HG02981 (cell line): ENCODE measurements around the gene METTL26.

ENCODE experiments used
- ATAC-seq: cut with Tn5 transposase; IDR thresholded peaks from one replicate; pipeline ENCODE4 v1.9.1; 2021; ENCODE audit warnings: mild to moderate bottlenecking, moderate library complexity; ENCODE audit not compliant: unreplicated experiment

METTL26 gene

DNA sequence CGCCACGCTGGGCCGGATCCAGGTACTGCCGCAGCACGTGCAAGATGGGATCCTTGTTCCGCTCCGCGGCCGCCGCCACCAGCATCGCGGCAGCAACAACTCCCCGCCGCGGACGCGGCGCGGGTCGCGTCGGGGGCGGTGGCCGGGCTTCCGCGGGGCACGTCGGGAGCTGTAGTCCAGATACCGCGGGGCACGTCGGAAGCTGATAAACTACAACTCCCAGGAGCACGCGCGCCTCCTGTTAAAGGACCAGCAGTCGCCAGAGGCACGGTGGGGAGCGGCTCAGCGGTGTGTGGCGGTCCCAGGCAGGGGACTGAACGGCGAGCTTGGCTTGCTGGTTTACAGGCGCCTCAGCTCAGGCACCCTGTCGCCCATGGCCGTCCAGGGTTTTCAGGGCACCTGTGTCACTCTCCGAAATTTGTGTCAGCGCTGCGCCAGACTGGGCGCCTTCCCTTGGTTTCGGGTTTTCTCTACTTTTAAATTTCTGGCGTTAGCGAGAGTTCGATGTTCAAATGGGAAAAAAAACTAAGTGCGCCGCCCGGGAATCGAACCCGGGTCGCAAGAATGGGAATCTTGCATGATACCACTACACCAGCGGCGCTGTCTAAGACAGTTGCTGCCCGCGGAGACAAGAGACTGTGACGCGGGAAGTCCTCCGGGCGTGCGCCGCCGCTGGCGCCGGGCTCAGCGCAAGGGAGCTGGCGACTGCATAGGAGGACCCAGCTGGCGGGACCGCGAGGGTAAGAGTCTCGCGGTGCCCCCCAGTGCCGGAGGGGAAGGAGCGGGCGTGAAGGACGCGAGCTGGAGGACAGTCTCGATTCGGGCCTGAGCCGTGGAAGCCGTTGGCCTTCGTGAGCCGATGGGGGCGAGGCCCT is at the start of gene METTL26:
Gene METTL26, minus strand, starts transcription at position 100 of the 875 bp plus-strand sequence. Its CDS starts 15 bp downstream, at position 85.
- ATAC-seq: peak; percentile 72

DNA sequence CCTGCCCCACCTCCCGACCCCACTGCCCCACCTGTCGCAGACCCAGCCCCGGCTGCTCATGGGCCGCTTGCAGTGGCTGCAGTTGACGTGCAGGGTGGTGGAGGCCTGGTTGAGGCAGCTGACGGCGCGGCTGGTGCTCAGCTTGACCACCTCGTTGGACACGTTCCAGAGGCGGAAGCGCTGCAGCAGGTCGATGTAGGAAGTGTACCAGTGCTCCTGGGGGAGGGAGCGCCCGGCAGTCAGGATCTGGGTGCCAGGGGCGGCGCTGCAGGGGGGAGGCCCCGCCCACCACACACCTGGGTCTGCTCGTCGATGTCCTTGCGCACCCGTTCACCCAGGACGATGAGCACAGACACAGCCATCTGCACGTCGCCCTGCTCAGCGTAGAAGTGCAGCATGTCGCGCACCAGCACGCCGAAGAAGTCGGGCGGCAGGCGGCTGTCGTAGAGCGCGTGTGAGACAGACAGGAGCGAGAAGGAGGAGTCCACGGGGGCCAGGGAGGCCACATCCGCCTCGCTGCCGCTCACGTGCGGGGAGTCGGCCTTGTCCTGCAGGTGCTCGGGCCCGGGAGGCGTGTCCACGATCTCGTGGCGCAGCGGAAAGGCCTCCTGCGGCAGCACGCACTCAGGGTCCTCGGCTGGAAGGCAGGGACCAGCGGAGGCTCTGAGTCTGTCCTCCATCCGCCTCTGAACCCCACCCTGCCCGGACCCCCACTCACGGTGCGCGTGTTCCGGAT is 49.0 kb upstream of the METTL26 start:
- no peak for ATAC-seq

DNA sequence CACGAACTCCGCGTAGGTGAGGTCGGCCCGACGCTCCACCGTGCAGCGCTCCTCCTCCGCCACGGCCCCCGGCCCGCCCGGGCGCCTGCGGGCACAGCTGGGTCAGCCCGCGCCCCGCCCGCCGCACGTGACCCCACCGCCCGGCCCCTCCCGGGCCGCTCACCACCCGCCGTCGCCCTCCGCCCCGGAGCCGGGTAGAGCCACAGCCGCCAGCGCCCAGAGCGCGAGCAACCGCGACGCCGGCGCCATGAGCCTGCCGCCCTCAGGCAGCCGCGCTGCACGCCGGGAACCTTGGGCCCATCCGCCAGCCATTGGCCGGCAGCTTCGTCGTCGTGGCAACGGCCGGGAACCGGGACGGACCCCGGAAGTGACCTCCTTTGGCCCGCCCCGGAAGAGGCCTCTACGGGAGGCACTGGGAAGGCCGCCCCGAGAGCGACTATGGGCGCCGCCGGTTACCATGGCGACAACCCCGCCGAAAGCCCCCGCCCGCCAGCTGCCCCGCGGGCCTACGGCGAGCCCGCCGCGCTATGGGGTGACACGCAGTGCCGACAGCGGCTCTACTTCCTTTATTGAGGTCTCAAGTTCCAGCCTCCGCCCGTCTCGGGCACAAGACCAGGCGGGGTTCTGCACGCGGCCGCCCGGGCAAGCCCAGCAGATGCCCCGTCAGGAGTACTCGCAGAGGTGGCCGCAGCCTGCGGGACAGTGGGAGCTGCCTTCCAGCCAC is 48.1 kb upstream of the METTL26 start, which contains the start of gene JMJD8:
Gene JMJD8, minus strand, starts transcription at position 264 of the 724 bp plus-strand sequence. Its CDS starts 15 bp downstream, at position 249.
- peak; percentile 60 for ATAC-seq

DNA sequence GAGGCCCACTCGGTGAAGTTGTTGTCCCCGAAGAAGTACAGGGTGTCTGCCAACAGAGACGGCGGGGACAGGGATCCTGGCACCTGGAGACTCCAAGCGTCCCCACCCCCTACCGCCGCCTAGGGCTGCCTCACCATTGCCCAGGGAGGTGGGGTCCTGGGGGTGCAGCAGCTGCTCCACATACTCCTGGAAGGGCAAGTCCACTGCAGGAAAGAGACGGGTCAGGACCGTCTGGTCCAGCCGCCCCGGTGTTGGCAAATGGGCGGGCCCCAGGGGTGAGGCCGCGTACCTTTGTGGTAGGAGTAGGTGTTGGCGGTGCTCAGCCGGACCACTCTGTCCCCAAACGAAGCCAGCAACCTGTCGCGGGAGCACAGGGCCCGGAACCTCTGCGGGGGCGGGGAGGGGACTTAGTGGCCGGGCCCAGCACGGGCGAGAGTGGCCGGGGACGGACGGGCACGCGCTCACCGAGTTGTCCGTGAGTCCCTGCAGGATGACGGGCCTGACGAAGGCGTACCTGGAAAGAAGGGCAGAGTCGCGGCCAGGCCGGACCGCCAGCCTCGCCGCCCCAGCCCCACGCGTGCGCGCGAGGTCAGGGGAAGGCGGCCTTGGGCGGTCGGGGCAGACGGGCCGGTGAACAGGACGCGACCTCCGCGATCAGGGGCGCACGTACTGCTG is 47.4 kb upstream of the METTL26 start:
- ATAC-seq: no peak

DNA sequence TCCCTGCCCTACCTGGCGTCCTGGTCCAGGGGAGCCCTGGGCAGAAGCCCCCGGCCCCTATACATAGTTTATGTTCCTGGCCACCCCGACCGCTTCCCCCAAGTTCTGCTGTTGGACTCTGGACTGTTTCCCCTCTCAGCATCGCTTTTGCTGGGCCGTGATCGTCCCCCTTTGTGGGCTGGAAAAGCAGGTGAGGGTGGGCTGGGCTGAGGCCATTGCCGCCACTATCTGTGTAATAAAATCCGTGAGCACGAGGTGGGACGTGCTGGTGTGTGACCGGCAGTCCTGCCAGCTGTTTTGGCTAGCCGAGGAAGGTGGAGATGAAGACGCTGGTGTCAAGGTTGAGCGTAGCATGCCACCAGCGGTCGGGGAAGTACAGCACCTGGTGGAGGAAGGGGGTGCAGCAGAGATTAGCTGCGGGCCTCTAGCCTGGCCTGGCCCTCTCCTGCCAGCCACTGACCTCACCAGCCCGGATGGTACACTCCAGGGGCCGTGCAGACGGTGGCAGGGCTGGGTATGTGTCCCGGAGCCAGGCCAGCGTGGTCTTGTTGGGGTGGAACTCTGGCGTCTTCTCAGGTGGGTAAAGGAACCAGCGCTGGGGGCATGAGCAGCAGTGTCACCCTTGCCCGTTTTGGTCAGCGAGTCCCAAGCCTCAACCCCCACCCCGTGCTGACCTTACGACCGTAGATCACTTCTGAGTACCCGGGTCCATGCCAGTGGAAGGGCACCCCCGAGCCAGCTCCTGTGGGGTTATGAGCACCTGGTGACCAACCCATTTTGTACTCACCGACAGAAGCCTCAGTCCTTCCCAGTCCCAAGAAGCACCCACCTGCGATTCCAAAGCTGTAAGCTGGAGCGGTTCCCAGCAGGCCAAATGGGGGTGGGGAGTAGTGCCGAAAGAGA is 46.6 kb upstream of the METTL26 start:
- no peak for ATAC-seq

DNA sequence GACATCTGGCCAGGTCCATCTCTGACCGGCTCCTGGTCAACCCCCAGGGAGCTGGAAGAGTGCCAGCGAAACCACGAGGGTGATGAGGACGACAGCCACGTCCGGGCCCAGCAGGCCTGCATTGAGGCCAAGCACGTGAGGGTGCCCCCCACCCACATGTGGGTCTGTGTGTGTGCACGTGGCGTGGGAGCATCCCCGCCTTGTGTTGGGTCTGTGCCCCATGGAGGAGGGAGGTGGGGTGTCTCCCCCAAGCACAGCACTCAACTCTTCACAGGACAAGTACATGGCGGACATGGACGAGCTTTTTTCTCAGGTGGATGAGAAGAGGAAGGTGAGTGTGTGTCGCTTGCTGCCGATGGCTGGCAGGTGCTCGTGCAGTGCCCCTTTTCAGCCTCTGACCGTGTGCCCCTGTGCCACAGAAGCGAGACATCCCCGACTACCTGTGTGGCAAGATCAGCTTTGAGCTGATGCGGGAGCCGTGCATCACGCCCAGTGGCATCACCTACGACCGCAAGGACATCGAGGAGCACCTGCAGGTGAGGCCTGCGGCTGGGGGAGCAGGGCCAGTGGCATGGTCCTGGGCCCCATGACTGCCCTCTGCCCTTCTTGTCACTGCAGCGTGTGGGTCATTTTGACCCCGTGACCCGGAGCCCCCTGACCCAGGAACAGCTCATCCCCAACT is 45.8 kb upstream of the METTL26 start:
- no peak for ATAC-seq

DNA sequence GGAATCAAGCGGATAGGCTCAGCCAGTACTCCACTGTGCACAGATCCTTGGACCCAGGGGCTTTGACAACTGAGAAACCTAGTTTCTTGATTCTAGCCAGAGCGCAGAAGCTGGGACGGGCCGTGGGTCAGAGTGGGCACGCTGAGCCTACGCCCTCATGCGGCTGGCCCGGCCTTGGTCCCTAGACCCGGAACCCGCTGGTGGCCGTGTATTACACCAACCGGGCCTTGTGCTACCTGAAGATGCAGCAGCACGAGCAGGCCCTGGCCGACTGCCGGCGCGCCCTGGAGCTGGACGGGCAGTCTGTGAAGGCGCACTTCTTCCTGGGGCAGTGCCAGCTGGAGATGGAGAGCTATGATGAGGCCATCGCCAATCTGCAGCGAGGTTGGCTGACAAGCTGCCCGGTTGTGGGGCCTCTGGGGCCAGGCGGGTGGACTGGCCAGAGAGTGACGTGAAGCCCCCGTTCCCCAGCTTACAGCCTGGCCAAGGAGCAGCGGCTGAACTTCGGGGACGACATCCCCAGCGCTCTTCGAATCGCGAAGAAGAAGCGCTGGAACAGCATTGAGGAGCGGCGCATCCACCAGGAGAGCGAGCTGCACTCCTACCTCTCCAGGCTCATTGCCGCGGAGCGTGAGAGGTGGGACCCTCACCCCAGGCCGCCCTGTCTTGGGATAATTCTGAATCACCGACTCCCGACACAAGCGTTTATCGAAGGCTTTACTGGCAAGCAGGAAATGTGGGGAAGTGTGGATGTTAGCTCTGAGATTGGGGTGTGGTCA is 45.1 kb upstream of the METTL26 start:
- ATAC-seq: no peak

DNA sequence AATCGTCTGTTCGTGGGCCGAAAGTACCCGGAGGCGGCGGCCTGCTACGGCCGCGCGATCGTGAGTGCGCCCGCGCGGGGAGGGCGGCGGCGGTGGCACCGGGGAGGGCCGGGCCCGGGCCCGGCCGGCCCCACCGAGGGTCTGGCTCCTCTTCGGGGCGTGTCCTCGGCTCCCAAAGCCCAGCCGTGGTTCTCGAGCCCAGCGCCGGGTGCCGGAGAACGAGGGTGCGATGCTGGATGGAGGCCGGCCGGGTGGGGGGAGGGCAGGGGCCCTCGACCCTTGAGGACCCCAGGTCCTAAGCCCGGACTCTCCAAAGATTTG is 44.5 kb upstream of the METTL26 start:
- no peak for ATAC-seq

DNA sequence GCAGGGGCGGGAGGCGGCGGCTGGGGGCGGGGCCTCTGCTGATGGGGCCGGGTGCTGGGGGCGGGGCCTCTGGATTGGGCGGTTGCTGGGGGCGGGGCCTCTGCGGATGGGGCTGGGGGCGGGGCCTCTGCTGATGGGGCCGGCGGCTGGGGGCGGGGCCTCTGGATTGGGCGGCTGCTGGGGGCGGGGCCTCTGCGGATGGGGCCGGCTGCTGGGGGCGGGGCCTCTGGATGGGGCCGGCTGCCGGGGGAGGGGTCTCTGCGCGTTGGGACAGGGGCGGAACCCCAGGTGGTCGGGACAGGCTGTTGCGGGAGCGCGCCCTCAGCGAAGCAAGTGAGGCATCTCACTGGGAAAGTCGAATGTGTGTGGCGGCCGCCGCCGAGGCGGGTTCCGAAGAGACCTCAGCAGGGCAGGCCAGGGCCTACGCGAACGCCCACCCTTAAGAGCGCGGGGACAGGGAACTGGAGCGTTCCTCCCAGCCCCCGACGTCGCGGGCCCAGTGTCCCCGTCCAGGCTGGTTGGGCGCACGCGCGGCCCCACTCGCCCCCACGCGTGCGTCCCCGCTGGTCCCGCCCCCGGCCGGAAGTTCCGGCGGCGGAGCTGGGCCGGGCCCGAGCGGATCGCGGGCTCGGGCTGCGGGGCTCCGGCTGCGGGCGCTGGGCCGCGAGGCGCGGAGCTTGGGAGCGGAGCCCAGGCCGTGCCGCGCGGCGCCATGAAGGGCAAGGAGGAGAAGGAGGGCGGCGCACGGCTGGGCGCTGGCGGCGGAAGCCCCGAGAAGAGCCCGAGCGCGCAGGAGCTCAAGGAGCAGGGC is 43.9 kb upstream of the METTL26 start, which contains the start of gene STUB1:
Gene STUB1, plus strand, starts transcription at position 597 of the 811 bp plus-strand sequence. Its CDS starts 116 bp downstream, at position 713.
- peak; percentile 33 for ATAC-seq

DNA sequence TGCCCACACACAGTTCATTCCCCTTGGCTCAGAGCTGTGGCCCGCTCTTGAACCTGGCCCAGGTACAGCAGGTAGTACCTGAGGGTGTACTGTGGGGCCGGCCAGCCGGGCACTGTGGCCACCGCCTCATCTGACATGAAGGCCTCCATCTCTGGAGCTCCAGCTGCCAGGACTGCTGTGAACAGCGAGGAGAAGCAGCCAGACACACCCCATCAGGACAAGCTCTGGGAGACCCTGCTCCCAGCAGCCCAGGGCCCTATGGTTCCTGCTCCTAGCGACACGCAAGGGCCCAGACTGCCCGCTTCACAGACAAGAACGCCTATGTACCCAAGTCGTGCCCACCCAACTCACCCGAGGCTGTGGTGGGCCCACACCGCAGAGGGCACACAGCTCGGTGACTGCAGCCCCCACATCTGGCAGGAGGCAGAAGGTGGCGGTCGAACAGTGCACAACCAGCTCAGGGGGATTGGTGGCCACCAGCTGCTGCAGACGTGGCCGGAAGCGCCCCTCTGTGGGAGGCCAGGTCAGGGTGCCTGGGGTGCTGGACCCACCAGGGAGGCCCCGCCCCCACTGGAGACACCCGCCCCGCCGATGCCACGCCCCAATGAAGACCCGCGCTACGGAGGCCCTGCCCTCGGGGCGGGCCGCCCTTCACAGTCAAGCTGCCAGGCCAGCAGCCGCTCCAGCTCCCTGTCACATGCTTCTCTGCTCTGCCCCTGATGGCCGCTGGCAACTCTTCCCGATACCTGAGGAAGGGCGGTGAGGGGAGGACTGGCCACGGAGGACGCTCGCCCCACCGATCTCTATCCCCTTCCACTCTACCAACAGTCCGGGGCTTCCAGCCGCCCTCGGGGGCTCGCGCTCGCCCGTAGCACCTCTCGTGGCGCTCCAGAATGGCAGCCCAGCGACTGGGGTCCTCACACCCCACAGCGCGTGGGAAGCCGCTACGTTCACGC is 43.0 kb upstream of the METTL26 start:
- peak; percentile 1 for ATAC-seq

DNA sequence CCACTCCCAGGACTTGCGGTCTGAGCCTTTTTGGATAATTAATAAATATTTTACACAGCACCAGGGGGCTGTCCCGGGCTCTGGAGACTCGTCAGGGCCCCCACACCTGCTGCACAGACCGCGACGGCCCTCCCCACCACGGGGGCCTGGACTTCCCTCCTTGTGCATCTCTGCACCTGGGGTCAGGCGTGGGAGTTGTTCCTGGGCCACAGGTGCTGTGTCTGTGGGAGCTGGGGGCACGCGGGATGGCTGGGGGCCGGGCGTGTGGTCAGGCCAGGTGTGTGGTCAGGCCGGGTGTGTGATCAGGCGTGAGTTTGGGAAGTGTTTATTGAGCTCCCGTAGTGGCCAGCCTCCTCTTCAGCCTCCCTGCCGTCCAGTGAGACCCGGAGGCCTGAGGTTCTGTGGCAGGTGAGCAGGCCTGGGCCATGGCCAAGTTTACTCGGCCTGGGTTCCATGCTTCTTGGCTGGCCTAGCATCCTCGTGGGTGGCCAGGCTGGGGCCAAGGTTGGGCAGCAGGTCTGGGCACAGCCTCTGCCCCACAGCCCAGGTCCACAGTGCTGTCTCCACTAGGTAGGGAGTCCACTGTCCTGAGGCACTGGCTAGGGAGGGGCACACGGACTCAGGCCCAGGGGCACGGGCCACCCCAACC is 42.2 kb upstream of the METTL26 start:
- ATAC-seq: no peak

DNA sequence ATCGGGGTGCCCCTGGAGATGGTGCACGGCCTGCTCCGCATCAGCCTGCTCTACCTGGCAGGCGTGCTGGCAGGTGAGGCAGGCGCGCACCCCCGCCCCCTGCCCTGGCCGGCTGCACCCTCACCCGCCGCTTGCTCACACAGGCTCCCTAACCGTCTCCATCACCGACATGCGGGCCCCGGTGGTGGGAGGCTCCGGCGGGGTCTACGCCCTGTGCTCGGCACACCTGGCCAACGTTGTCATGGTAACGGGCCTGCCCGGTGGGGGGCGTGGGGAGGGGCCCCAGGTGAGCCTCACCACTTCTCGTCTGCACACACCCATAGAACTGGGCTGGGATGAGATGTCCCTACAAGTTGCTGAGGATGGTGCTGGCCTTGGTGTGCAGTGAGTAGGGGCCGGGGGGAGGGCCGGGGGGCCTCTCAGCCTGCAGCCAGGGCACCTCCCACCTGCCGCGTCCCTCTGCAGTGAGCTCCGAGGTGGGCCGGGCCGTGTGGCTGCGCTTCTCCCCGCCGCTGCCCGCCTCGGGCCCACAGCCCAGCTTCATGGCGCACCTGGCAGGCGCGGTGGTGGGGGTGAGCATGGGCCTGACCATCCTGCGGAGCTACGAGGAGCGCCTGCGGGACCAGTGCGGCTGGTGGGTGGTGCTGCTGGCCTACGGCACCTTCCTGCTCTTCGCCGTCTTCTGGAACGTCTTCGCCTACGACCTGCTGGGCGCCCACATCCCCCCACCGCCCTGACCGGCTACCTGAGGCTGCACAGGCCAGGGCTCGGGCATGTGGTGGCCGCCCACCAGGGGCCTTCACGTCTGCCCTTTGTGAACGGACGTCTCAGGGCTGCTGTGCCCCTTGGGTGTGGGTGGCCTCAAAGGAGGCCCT is 41.4 kb upstream of the METTL26 start:
- ATAC-seq: no peak

DNA sequence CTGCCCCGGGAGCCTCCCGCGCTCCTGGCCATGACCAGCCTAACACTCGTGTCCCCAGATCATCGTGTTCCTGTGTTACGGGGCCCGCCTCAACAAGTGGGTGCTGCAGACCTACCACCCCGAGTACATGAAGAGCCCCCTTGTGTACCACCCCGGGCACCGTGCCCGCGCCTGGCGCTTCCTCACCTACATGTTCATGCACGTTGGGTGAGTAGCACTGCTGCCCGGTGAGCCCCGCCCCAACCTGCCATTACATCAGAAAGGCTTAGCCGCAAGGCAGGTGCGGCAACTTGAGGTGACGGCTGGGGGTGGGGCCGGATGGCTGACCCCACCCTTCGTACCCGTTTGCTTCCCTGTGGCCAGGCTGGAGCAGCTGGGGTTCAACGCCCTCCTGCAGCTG is 40.8 kb upstream of the METTL26 start:
- ATAC-seq: no peak

DNA sequence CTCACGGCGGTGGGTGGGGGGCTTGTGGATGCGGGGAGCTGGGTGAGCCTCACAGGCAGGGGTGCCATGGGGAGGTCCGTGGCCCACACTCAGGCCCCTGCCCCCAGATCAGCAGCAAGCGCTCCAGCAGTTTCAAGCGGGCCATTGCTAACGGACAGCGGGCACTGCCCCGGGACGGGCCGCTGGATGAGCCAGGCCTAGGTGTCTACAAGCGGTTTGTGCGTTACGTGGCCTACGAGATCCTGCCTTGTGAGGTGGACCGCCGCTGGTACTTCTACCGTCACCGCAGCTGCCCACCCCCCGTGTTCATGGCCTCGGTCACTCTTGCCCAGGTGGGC is 40.4 kb upstream of the METTL26 start:
- ATAC-seq: no peak
